ENCODE results near the gene STIP1. TPM values are rescaled to one million over a fixed set of nuclear protein-coding genes. Genes with fewer than 3 reads are reported as not detected.

Gene STIP1
- total and polyA plus RNA-seq, 10 of the 15 experiments (the other 5 are each of a cell fraction or from before 2014, with no cell fraction given): 25.2 to 291 (median 191) TPM

- no peak for TF ChIP-seq ZNF217 (IDR thresholded peaks at IDR 0.05)
Measured at GRCh38 chr11:64222651-64223000, 36.7 kb downstream of the STIP1 start (continued).

DNA sequence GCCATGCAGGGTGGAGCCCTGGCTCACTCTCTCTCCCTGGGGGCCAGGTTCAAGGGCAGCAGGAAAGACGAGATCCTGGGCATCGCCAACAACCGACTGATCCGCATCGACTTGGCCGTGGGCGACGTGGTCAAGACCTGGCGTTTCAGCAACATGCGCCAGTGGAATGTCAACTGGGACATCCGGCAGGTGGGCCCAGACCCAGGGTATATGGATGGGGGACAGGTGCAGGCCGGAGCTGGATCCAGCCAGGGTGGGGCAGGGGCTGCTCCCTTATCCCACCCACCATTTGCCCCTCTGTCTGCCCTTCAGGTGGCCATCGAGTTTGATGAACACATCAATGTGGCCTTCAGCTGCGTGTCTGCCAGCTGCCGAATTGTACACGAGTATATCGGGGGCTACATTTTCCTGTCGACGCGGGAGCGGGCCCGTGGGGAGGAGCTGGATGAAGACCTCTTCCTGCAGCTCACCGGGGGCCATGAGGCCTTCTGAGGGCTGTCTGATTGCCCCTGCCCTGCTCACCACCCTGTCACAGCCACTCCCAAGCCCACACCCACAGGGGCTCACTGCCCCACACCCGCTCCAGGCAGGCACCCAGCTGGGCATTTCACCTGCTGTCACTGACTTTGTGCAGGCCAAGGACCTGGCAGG lies 37.2 kb downstream of the STIP1 start:
- ChIA-PET SMC1A (ENCODE audit: uncharacterized antibody, unreplicated experiment) (interaction anchor here (0.8 to 5.4 kb wide), 2 partner anchors 17 to 47 kb away, joined by 3 to 56 read pairs; partner anchors contain the start of gene FERMT3), POLR2A (interaction anchor here (1.4 to 9.7 kb wide), 6 partner anchors 7 to 82 kb away, joined by 5 to 85 read pairs (median 6); partner anchors contain the start of genes ESRRA, FERMT3, FKBP2 and PPP1R14B)
- no peak for TF ChIP-seq EZH2 (IDR thresholded peaks at IDR 0.05; ENCODE audit: borderline replicate concordance, control insufficient read depth, low read depth, low read length)
- TF ChIP-seq, protein P1, sequence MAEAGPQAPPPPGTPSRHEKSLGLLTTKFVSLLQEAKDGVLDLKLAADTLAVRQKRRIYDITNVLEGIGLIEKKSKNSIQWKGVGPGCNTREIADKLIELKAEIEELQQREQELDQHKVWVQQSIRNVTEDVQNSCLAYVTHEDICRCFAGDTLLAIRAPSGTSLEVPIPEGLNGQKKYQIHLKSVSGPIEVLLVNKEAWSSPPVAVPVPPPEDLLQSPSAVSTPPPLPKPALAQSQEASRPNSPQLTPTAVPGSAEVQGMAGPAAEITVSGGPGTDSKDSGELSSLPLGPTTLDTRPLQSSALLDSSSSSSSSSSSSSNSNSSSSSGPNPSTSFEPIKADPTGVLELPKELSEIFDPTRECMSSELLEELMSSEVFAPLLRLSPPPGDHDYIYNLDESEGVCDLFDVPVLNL (IDR thresholded peaks at IDR 0.05; ENCODE audit: low read depth, low read length): no peak
- no peak for TF ChIP-seq SIN3A (IDR thresholded peaks at IDR 0.05; ENCODE audit: low read depth, low read length)
- no peak for TF ChIP-seq CREM (IDR thresholded peaks at IDR 0.05; ENCODE audit: low read depth)
- TF ChIP-seq BCLAF1 (IDR thresholded peaks at IDR 0.05): no peak
- TF ChIP-seq ASH2L (IDR thresholded peaks at IDR 0.05; ENCODE audit: borderline replicate concordance, low read depth): no peak
- TF ChIP-seq POLR2AphosphoS2 (IDR thresholded peaks at IDR 0.05; ENCODE audit: low read depth, low read length): 0 out of 2 replicates have a peak, but pooled peaks have one; percentile 69
- TF ChIP-seq KLF5 (IDR thresholded peaks at IDR 0.05; ENCODE audit: partially characterized antibody): no peak
- no peak for TF ChIP-seq TCF12 (IDR thresholded peaks at IDR 0.05; ENCODE audit: low read depth, low read length)
- TF ChIP-seq, protein P2, sequence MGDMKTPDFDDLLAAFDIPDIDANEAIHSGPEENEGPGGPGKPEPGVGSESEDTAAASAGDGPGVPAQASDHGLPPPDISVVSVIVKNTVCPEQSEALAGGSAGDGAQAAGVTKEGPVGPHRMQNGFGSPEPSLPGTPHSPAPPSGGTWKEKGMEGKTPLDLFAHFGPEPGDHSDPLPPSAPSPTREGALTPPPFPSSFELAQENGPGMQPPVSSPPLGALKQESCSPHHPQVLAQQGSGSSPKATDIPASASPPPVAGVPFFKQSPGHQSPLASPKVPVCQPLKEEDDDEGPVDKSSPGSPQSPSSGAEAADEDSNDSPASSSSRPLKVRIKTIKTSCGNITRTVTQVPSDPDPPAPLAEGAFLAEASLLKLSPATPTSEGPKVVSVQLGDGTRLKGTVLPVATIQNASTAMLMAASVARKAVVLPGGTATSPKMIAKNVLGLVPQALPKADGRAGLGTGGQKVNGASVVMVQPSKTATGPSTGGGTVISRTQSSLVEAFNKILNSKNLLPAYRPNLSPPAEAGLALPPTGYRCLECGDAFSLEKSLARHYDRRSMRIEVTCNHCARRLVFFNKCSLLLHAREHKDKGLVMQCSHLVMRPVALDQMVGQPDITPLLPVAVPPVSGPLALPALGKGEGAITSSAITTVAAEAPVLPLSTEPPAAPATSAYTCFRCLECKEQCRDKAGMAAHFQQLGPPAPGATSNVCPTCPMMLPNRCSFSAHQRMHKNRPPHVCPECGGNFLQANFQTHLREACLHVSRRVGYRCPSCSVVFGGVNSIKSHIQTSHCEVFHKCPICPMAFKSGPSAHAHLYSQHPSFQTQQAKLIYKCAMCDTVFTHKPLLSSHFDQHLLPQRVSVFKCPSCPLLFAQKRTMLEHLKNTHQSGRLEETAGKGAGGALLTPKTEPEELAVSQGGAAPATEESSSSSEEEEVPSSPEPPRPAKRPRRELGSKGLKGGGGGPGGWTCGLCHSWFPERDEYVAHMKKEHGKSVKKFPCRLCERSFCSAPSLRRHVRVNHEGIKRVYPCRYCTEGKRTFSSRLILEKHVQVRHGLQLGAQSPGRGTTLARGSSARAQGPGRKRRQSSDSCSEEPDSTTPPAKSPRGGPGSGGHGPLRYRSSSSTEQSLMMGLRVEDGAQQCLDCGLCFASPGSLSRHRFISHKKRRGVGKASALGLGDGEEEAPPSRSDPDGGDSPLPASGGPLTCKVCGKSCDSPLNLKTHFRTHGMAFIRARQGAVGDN (IDR thresholded peaks at IDR 0.05): no peak
- TF ChIP-seq POLR2A (IDR thresholded peaks at IDR 0.05; ENCODE audit: low read depth, low read length): peak; percentile 53
- no peak for TF ChIP-seq RELA (IDR thresholded peaks at IDR 0.05; ENCODE audit: borderline replicate concordance, partially characterized antibody)
- TF ChIP-seq SMAD5 (IDR thresholded peaks at IDR 0.05; ENCODE audit: low read depth): no peak
- no peak for TF ChIP-seq CHD2 (IDR thresholded peaks at IDR 0.05; ENCODE audit: borderline replicate concordance, low read depth, low read length)

More for the DNA sequence above, 37.2 kb downstream of the STIP1 start:
- ChIA-PET RAD21 (ENCODE audit: unreplicated experiment) (interaction anchor here (1.4 to 1.6 kb wide), 2 partner anchors 16 to 18 kb away, joined by 5 to 6 read pairs; no protein-coding TSS in a partner anchor), CTCF (interaction anchor here (0.6 to 5.0 kb wide), 4 partner anchors 17 to 37 kb away, joined by 3 to 59 read pairs (median 4); partner anchors contain the start of genes FERMT3, PPP1R14B and STIP1)
- intact Hi-C loops (cut with micrococcal nuclease; ENCODE audit: unreplicated experiment): no loop called here
- Histone ChIP-seq H3K9ac (ENCODE audit: control insufficient read depth, insufficient read depth, low read length) (no peak overlapping the region), H3K36me3 (ENCODE audit: control insufficient read depth in 2 of 2, insufficient read depth in 2 of 2, low read length in 1 of 2) (peaks cover 21 to 27% of the 10 kb centered on the region in 2 experiments), H2AFZ (ENCODE audit: control insufficient read depth, low read depth, low read length) (no peak overlapping the region), H3K27ac (ENCODE audit: control insufficient read depth, insufficient read depth) (no peak overlapping the region), H3K4me1 (ENCODE audit: control insufficient read depth, insufficient read depth, low read length) (peaks cover 7% of the 10 kb centered on the region), H3K9me3 (replicated peaks; ENCODE audit: control insufficient read depth, insufficient read depth, low read length) (no peaks in the 10 kb centered on the region), H3K4me3 (no peak overlapping the region), H4K20me1 (ENCODE audit: control insufficient read depth, insufficient read depth) (no peaks in the 10 kb centered on the region), H3K4me2 (ENCODE audit: control insufficient read depth, insufficient read depth) (no peak overlapping the region), H3K79me2 (ENCODE audit: control insufficient read depth, insufficient read depth, low read length) (peaks cover 29% of the 10 kb centered on the region), H3K27me3 (replicated peaks in 1 of 2; ENCODE audit: control insufficient read depth in 2 of 2, insufficient read depth in 2 of 2, low read length in 1 of 2) (no peaks in the 10 kb centered on the region)
- WGBS (ENCODE audit: insufficient coverage, insufficient replicate concordance, low lambda C conversion rate, missing lambda C conversion rate): 91% methylated on average over 24 of the region's 24 CpGs
- DNase-seq (ENCODE audit: low read depth, low spot score) (no peak), ATAC-seq (no peak), FAIRE-seq (no peak)
- in situ Hi-C loops (cut with MboI): no loop called here
- TSS peak; percentile 44 for BruUV-seq (replicated peaks)

Data from GM12878 (cell line).